Progenitor cell of endocrine pancreas (in vitro differentiated cells): ENCODE data around the gene MPRIP. TPM values are rescaled to one million over a fixed set of nuclear protein-coding genes. Genes with fewer than 3 reads are reported as not detected.
"Not testable (repeated sequence)": the region's sequence is repeated elsewhere in the genome, so short reads cannot be mapped to it uniquely, and the experiment has no call there.

Experiments
- DNase-seq: peaks from one replicate; pipeline ENCODE4 v3.0.0; 2021; ENCODE audit warnings: low spot score; ENCODE audit not compliant: unreplicated experiment
- H3K27ac Mint-ChIP-seq: 2 replicates; pipeline ENCODE4 v1.8.0; 2021; ENCODE audit warnings: mild to moderate bottlenecking, moderate library complexity, mixed read lengths
- H3K27me3 Mint-ChIP-seq: 2 replicates; pipeline ENCODE4 v1.8.0; 2021; ENCODE audit warnings: mixed read lengths
- H3K36me3 Mint-ChIP-seq: 2 replicates; pipeline ENCODE4 v1.8.0; 2022; ENCODE audit warnings: mixed read lengths; ENCODE audit not compliant: insufficient read depth
- H3K4me1 Mint-ChIP-seq: 2 replicates; pipeline ENCODE4 v1.8.0; 2021; ENCODE audit warnings: low read depth, mixed read lengths
- H3K4me3 Mint-ChIP-seq: 2 replicates; pipeline ENCODE4 v1.8.0; 2021; ENCODE audit warnings: low read depth, mild to moderate bottlenecking, moderate library complexity, mixed read lengths
- H3K9me3 Mint-ChIP-seq: 2 replicates; pipeline ENCODE4 v1.8.0; 2021; ENCODE audit warnings: low read depth, mixed read lengths
- CTCF ChIP-seq: fragments of 200-600 bp; sonication (generic); IDR thresholded peaks from one replicate; pipeline ENCODE4 v1.5.0; 2021; ENCODE audit warnings: antibody characterized with exemption, mild to moderate bottlenecking; ENCODE audit not compliant: unreplicated experiment
- total RNA-seq: library from RNA; stranded (reverse); gene quantifications from 2 replicates; pipeline ENCODE4 v1.2.1, GENCODE V29; 2021

MPRIP gene
- total RNA-seq, 1 donor from 2014 or later: 195 TPM

- no peak overlapping the region for H3K27ac Mint-ChIP-seq
- DNase-seq: no peak
- H3K9me3 Mint-ChIP-seq: no peaks in the 10 kb centered on the region
- peaks cover 7% of the 10 kb centered on the region for H3K36me3 Mint-ChIP-seq
- H3K4me1 Mint-ChIP-seq: no peaks in the 10 kb centered on the region
- TF ChIP-seq CTCF: no peak
- no peak overlapping the region for H3K4me3 Mint-ChIP-seq
- no peaks in the 10 kb centered on the region for H3K27me3 Mint-ChIP-seq
These were observed 112.7 kb downstream of the MPRIP start for GRCh38 chr17:17154981-17155380.

GRCh38 chr17:17155568-17155967 is 113.3 kb downstream of the MPRIP start:
- TF ChIP-seq CTCF: no peak
- no peak for DNase-seq
- H3K27ac Mint-ChIP-seq: no peak overlapping the region
- H3K36me3 Mint-ChIP-seq: peaks cover 5% of the 10 kb centered on the region
- no peaks in the 10 kb centered on the region for H3K9me3 Mint-ChIP-seq
- no peaks in the 10 kb centered on the region for H3K4me1 Mint-ChIP-seq
- H3K4me3 Mint-ChIP-seq: no peak overlapping the region
- H3K27me3 Mint-ChIP-seq: no peaks in the 10 kb centered on the region

- Mint-ChIP-seq H3K36me3 (peaks cover 5% of the 10 kb centered on the region), H3K27me3 (no peaks in the 10 kb centered on the region), H3K4me3 (no peak overlapping the region), H3K27ac (no peak overlapping the region), H3K4me1 (no peaks in the 10 kb centered on the region), H3K9me3 (no peaks in the 10 kb centered on the region)
- DNase-seq: no peak
- no peak for TF ChIP-seq CTCF
These were observed 113.8 kb downstream of the MPRIP start for GRCh38 chr17:17156107-17156506.

- no peaks in the 10 kb centered on the region for H3K4me1 Mint-ChIP-seq
- no peak for DNase-seq
- H3K36me3 Mint-ChIP-seq: peaks cover 4% of the 10 kb centered on the region
- H3K9me3 Mint-ChIP-seq: no peaks in the 10 kb centered on the region
- no peak overlapping the region for H3K4me3 Mint-ChIP-seq
- no peaks in the 10 kb centered on the region for H3K27me3 Mint-ChIP-seq
- TF ChIP-seq CTCF: no peak
- no peak overlapping the region for H3K27ac Mint-ChIP-seq
These were observed 114.3 kb downstream of the MPRIP start for GRCh38 chr17:17156511-17156910.

- no peak for DNase-seq
- no peak for TF ChIP-seq CTCF
- no peaks in the 10 kb centered on the region for H3K4me1 Mint-ChIP-seq
- H3K4me3 Mint-ChIP-seq: no peak overlapping the region
- no peaks in the 10 kb centered on the region for H3K9me3 Mint-ChIP-seq
- no peaks in the 10 kb centered on the region for H3K27me3 Mint-ChIP-seq
- H3K36me3 Mint-ChIP-seq: peaks cover 2% of the 10 kb centered on the region
- H3K27ac Mint-ChIP-seq: peak overlapping the region; percentile 82
These were observed 114.8 kb downstream of the MPRIP start for GRCh38 chr17:17157041-17157440.

GRCh38 chr17:17158506-17158905 is 116.2 kb downstream of the MPRIP start:
- H3K4me1 Mint-ChIP-seq, H3K27me3 Mint-ChIP-seq, H3K9me3 Mint-ChIP-seq, H3K4me3 Mint-ChIP-seq, H3K36me3 Mint-ChIP-seq, H3K27ac Mint-ChIP-seq, DNase-seq: not testable (repeated sequence)
